Mesendoderm (in vitro differentiated cells): ENCODE results near the gene GNGT2.

ENCODE experiments used
- DNase-seq: peaks from one replicate; pipeline ENCODE4 v3.0.0; 2013
- H2AK5ac ChIP-seq: 2 replicates; pipeline ENCODE4 v1.6.1; 2013; ENCODE audit warnings: low read length, inconsistent platforms
- H2BK120ac ChIP-seq: 2 replicates; pipeline ENCODE4 v1.6.1; 2013; ENCODE audit warnings: low read depth, mild to moderate bottlenecking, low read length, moderate library complexity, mixed read lengths
- H2BK15ac ChIP-seq: replicated peaks from 2 replicates; pipeline ENCODE4 v1.6.1; 2013; ENCODE audit warnings: low read depth, mild to moderate bottlenecking, moderate library complexity
- H2BK5ac ChIP-seq: 2 replicates; pipeline ENCODE4 v1.6.1; 2013; ENCODE audit warnings: low read length, inconsistent platforms
- H3K18ac ChIP-seq: 2 replicates; pipeline ENCODE4 v1.6.1; 2013; ENCODE audit warnings: mild to moderate bottlenecking, low read length, mixed read lengths
- H3K23ac ChIP-seq: one replicate; pipeline ENCODE4 v1.6.1; 2013; ENCODE audit warnings: low read length
- H3K27ac ChIP-seq: 2 replicates; pipeline ENCODE4 v1.5.1; 2013; ENCODE audit warnings: low read depth, mild to moderate bottlenecking, inconsistent platforms, low read length, moderate library complexity
- H3K27me3 ChIP-seq: 2 replicates; pipeline ENCODE4 v1.6.1; 2013; ENCODE audit warnings: low read length, control low read depth, mild to moderate bottlenecking, inconsistent platforms; ENCODE audit not compliant: insufficient read depth, poor library complexity
- H3K36me3 ChIP-seq: 2 replicates; pipeline ENCODE4 v1.6.1; 2013; ENCODE audit warnings: low read length, inconsistent platforms; ENCODE audit not compliant: control insufficient read depth, insufficient read depth
- H3K4ac ChIP-seq: one replicate; pipeline ENCODE4 v1.6.1; 2013; ENCODE audit warnings: low read depth, mild to moderate bottlenecking, low read length, moderate library complexity
- H3K4me1 ChIP-seq: 2 replicates; pipeline ENCODE4 v1.6.1; 2013; ENCODE audit warnings: low read depth, low read length, inconsistent platforms; ENCODE audit not compliant: control insufficient read depth
- H3K4me2 ChIP-seq: 2 replicates; pipeline ENCODE4 v1.6.1; 2013; ENCODE audit warnings: low read length
- H3K4me3 ChIP-seq: 2 replicates; pipeline ENCODE4 v1.5.1; 2013; ENCODE audit warnings: mild to moderate bottlenecking, low read length
- H3K56ac ChIP-seq: one replicate; pipeline ENCODE4 v1.6.1; 2013; ENCODE audit warnings: low read length
- H3K79me1 ChIP-seq: 2 replicates; pipeline ENCODE4 v1.6.1; 2013; ENCODE audit warnings: low read length, inconsistent platforms
- H3K79me2 ChIP-seq: 2 replicates; pipeline ENCODE4 v1.6.1; 2013; ENCODE audit warnings: mild to moderate bottlenecking, low read length; ENCODE audit not compliant: control insufficient read depth, insufficient read depth
- H3K9ac ChIP-seq: 2 replicates; pipeline ENCODE4 v1.6.1; 2013; ENCODE audit warnings: low read length, inconsistent platforms
- H4K5ac ChIP-seq: one replicate; pipeline ENCODE4 v1.6.1; 2013; ENCODE audit warnings: low read length
- H4K8ac ChIP-seq: one replicate; pipeline ENCODE4 v1.6.1; 2013; ENCODE audit warnings: low read depth, mild to moderate bottlenecking, control low read depth, low read length, moderate library complexity
- WGBS: extraction: QIAGEN DNeasy Blood & Tissue Kit; methylation state at CpG from one replicate; pipeline ENCODE4 v1.1.7; 2013; ENCODE audit warnings: low lambda C conversion rate, missing lambda C conversion rate; ENCODE audit not compliant: insufficient coverage; ENCODE audit errors: extremely low coverage; 5-methylcytosine and 5-hydroxymethylcytosine counted together

Gene GNGT2

DNA sequence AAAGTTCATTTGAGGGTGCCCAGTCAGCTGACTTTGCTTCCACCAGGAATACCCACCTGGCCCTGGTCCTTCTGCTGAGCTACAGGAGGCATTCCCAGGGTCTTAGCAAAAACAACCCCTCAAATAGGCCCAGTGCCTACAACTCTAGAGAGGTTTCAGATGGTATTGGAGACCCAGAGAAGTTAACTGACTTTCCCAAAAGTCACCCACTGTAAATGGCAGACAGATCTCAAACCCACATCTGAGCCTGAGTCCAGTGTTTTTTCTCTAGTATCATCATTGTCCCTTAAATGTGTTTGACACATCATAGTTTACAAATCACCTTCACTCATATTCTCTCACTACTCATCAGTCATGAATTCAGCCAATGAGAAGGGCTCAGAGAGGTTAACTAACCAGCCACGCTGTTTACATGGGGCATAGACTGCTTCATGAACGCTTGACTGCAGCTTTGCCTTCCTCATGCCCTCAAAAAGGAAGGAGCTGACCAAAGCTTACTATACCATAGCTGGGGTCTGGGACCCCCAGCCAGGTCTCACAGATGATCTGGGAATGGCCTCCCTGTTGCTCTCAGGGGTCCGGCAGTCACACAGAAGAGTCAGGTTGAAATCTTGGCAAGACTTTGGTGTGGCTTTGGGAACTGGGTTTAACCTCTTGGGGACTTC lies 16.5 kb upstream of the GNGT2 start:
- no peak overlapping the region for H4K8ac ChIP-seq
- no CpG with 5 or more reads among the region's 3 CpGs for WGBS
- no peaks in the 10 kb centered on the region for H3K79me2 ChIP-seq
- H2AK5ac ChIP-seq, result no peak overlapping the region
- no peak overlapping the region for H3K4me3 ChIP-seq
- H3K79me1 ChIP-seq, result no peaks in the 10 kb centered on the region
- H2BK120ac ChIP-seq, result no peak overlapping the region
- no peak overlapping the region for H3K9ac ChIP-seq
- no peak overlapping the region for H2BK15ac ChIP-seq
- H4K5ac ChIP-seq, result no peak overlapping the region
- no peak overlapping the region for H3K18ac ChIP-seq
- no peak overlapping the region for H3K4ac ChIP-seq
- no peak overlapping the region for H3K4me2 ChIP-seq
- peaks cover 16% of the 10 kb centered on the region for H3K27me3 ChIP-seq
- H3K36me3 ChIP-seq, result no peaks in the 10 kb centered on the region
- no peak overlapping the region for H3K56ac ChIP-seq
- H3K4me1 ChIP-seq, result peaks cover 1% of the 10 kb centered on the region
- H2BK5ac ChIP-seq, result no peak overlapping the region
- H3K23ac ChIP-seq, result no peak overlapping the region
- no peak overlapping the region for H3K27ac ChIP-seq
- DNase-seq, result no peak

DNA sequence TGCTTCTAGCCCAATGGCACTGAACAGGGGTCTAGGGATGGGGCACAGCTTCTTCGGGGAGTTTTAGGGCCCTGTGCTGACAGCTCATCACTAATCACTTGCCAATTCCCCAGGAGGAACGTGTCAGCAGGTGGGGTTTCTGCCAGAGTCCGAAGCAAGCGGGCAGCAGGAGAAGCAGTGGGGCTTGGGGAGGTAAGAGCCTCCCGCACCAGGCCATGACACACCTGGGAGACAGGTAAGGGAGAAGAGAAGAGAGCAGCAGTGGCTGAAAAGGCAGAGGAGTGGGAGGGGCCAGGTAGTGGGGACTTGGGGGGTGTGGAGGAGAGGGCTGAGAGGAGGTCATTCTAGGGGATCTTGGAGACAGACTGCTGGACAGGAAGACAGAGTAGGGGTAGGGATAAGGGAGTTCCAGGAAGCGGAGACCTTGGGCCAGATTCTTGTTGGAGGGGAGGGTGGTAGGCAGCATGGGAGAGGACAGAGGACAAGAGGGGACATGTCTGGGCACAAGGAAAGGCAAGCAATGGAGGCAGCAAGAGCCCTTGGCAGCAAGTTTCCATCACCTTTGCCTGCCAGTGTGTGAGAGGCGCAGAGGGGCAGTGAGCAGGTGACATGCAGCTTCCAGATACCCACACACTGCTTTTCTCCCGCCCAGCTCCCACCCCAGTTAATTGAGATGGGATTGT lies 15.3 kb upstream of the GNGT2 start:
- H3K27ac ChIP-seq, result no peak overlapping the region

DNA sequence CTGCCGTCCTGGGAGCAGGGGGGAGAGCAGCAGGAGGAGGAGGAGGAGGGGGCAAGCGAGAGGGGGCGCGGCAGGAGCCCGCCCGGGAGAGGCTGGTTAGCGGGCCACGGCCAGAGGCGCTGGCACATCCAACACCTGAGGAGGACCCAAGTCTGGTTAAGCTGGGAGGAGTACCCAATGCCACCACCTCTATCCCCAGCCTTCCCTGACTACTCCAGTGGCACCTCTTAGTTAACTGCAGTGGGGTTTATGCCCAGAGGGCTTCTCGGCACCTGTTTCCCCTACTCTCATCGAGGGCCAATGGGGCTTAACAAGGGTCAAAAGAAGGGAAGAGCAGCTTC lies 14.6 kb upstream of the GNGT2 start:
- no CpG with 5 or more reads among the region's 11 CpGs for WGBS
- H3K27me3 ChIP-seq, result peaks cover 16% of the 10 kb centered on the region

More for the DNA sequence above, 15.3 kb upstream of the GNGT2 start:
- Histone ChIP-seq H3K4me2 (no peak overlapping the region), H3K4ac (no peak overlapping the region), H2BK120ac (no peak overlapping the region), H3K9ac (no peak overlapping the region), H3K56ac (no peak overlapping the region), H2AK5ac (no peak overlapping the region), H3K36me3 (no peaks in the 10 kb centered on the region), H3K18ac (no peak overlapping the region), H2BK5ac (no peak overlapping the region), H3K27me3 (peaks cover 16% of the 10 kb centered on the region), H3K23ac (no peak overlapping the region), H3K79me2 (no peaks in the 10 kb centered on the region), H4K5ac (no peak overlapping the region), H3K4me1 (peaks cover 1% of the 10 kb centered on the region), H4K8ac (no peak overlapping the region), H3K79me1 (no peaks in the 10 kb centered on the region), H3K4me3 (no peak overlapping the region), H2BK15ac (no peak overlapping the region)
- no CpG with 5 or more reads among the region's 8 CpGs for WGBS
- DNase-seq, result no peak

DNA sequence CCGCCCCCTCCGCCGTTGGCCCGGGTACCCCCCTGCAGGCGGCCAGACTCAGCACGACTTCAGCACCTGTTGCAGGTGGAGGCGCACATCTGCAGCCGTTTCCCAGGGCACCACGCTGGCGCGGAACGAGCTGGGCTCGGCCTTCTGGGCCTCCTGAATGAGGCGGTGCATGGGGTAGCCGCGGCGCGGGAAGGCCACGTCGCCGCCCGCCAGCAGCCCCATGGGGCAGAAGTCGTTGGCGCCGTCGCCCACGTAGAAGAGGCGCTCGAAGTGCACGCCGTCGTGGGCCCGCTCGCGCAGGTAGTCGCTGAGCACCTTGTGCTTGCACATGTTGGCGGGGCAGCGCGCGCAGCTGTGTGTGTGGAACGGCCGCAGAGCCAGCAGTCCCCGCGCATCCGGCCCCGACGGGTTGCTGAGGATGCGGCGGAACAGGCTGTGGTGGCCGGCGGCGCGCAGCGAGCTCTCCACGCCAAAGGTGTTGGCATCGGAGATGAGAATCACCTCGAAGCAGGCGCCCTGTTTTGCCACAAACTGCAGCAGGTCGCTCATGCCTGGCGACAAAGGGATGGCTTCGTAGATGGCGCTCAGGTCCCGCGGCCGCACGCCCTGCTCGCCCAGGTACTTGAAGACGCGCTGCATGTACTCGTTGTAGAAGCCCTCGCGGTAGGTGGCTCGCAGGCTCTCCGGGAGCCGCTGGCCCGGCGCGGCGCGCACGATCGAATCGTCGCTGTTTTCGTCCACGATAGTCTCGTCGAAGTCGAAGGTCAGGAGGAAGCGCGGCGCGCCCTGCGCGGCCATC lies 14.0 kb upstream of the GNGT2 start:
- Histone ChIP-seq H2BK5ac (no peak overlapping the region), H3K4ac (no peak overlapping the region), H3K36me3 (no peaks in the 10 kb centered on the region), H4K5ac (no peak overlapping the region), H3K27me3 (peaks cover 16% of the 10 kb centered on the region), H3K56ac (peak overlapping the region; percentile 29), H4K8ac (no peak overlapping the region), H3K4me3 (no peak overlapping the region), H3K79me2 (no peaks in the 10 kb centered on the region), H2BK120ac (no peak overlapping the region), H3K27ac (no peak overlapping the region), H2AK5ac (no peak overlapping the region), H3K4me2 (peak overlapping the region; percentile 11), H3K9ac (peak overlapping the region; percentile 6), H3K4me1 (peaks cover 1% of the 10 kb centered on the region), H3K23ac (no peak overlapping the region), H2BK15ac (no peak overlapping the region), H3K79me1 (no peaks in the 10 kb centered on the region), H3K18ac (no peak overlapping the region)
- WGBS, result no CpG with 5 or more reads among the region's 95 CpGs
- DNase-seq, result peak; percentile 53

More for the DNA sequence above, 14.6 kb upstream of the GNGT2 start:
- Histone ChIP-seq H3K4me1 (peaks cover 1% of the 10 kb centered on the region), H3K9ac (no peak overlapping the region), H2AK5ac (no peak overlapping the region), H3K18ac (no peak overlapping the region), H3K36me3 (no peaks in the 10 kb centered on the region), H4K8ac (no peak overlapping the region), H3K4me3 (no peak overlapping the region), H3K79me1 (no peaks in the 10 kb centered on the region), H3K27ac (no peak overlapping the region), H3K56ac (peak overlapping the region; percentile 29), H3K4ac (no peak overlapping the region), H4K5ac (no peak overlapping the region), H2BK15ac (no peak overlapping the region), H2BK5ac (no peak overlapping the region), H3K79me2 (no peaks in the 10 kb centered on the region), H2BK120ac (no peak overlapping the region), H3K23ac (no peak overlapping the region), H3K4me2 (peak overlapping the region; percentile 11)
- no peak for DNase-seq

DNA sequence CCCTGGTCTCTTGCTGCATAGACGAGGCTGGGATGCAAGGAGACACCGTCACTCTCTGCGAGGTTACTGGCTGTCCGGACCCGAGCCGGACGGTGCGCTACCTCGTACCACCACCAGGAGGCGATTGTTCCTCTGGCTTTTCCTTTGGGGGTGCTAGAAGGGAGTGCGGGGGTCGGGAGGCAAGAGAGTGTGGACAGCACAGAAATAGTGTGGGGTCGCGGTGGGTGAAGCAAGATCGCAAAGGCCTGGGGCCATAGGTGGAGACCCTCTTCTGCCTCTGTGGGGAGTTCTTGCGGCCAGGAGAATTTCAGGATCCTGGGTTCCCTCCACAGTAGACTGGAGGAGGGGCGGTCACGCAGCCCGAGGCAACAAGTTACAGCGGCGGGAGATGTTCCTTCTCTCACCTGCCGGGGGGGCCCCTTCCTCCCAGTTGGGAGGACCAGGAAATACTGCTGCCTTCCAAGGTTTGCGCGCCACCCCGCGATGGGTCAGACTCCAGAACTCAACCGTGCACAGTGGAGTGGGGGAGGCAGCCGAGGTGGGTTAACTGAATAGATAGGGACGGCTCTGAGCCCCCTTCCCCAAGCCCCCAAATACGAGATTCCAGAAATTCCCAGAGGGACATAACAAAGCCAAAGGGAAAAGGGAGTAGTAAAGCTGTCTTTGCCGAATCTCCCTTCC lies 13.3 kb upstream of the GNGT2 start:
- no peak overlapping the region for H3K9ac ChIP-seq
- no peaks in the 10 kb centered on the region for H3K36me3 ChIP-seq
- no peak overlapping the region for H2AK5ac ChIP-seq
- no peak overlapping the region for H3K56ac ChIP-seq
- H2BK5ac ChIP-seq, result no peak overlapping the region
- H3K27me3 ChIP-seq, result peaks cover 16% of the 10 kb centered on the region
- no peak overlapping the region for H3K23ac ChIP-seq
- no peak overlapping the region for H3K18ac ChIP-seq
- H3K79me1 ChIP-seq, result no peaks in the 10 kb centered on the region
- no peak overlapping the region for H3K4me3 ChIP-seq
- H3K4me2 ChIP-seq, result peak overlapping the region; percentile 6
- H2BK120ac ChIP-seq, result no peak overlapping the region
- no peak overlapping the region for H2BK15ac ChIP-seq
- H4K8ac ChIP-seq, result no peak overlapping the region
- DNase-seq, result peak; percentile 63
- peaks cover 1% of the 10 kb centered on the region for H3K4me1 ChIP-seq
- no peak overlapping the region for H4K5ac ChIP-seq
- H3K27ac ChIP-seq, result no peak overlapping the region
- no CpG with 5 or more reads among the region's 31 CpGs for WGBS
- H3K4ac ChIP-seq, result no peak overlapping the region
- no peaks in the 10 kb centered on the region for H3K79me2 ChIP-seq
